GM12878 (cell line): Measurements from ENCODE around the gene FBXL17. TPM values are rescaled to one million over a fixed set of nuclear protein-coding genes. Genes with fewer than 3 reads are reported as not detected.

Experiments
- ATAC-seq: fragments of 200-7000 bp; cut with Tn5 transposase; 3 replicates; pipeline ENCODE4 v1.9.1; 2020; ENCODE audit warnings: mild to moderate bottlenecking, moderate library complexity
- BruUV-seq: library from RNA; stranded (reverse); fragments of 400-500 nt; replicated peaks from 2 replicates; lab custom pipeline; 2021; lab: Mats Ljungman, UMichigan
- CTCF ChIA-PET: fragments of 300-600 bp; sonication (Branson Sonifier 250); formaldehyde crosslinking; extraction: SDS; loops from one replicate; lab custom pipeline; 2021; ENCODE audit warnings: inconsistent platforms; lab: Yijun Ruan, JAX
- POLR2A ChIA-PET: fragments of 350-600 bp; formaldehyde crosslinking; extraction: SDS; loops from one replicate; lab custom pipeline; 2021; ENCODE audit warnings: inconsistent platforms; lab: Charles Lee
- RAD21 ChIA-PET: fragments of 300-600 bp; sonication (Branson Sonifier 250); formaldehyde crosslinking; loops from one replicate; lab custom pipeline; 2023; ENCODE audit warnings: antibody characterized with exemption; ENCODE audit not compliant: unreplicated experiment; lab: Charles Lee
- SMC1A ChIA-PET: fragments of 300-600 bp; sonication (Branson Sonifier 250); formaldehyde crosslinking; loops from one replicate; lab custom pipeline; 2023; ENCODE audit not compliant: unreplicated experiment, uncharacterized antibody; lab: Charles Lee
- DNase-seq: peaks from one replicate; pipeline ENCODE4 v3.0.0-alpha.2; 2011; ENCODE audit warnings: low read depth, low spot score
- FAIRE-seq: peaks from 3 replicates; lab custom pipeline; 2011; peaks lifted over from hg19 to GRCh38; lab: Jason Lieb, UNC
- H2AFZ ChIP-seq: 2 replicates; pipeline ENCODE4 v1.6.0; 2011; ENCODE audit warnings: low read depth, low read length, control low read depth; ENCODE audit not compliant: control insufficient read depth
- H3K27ac ChIP-seq: 2 replicates; pipeline ENCODE4 v1.5.1; 2011; ENCODE audit warnings: control low read depth; ENCODE audit not compliant: control insufficient read depth, insufficient read depth
- H3K27me3 ChIP-seq, 2 experiments: replicated peaks in 1 of 2; 2 replicates each; pipeline versions ENCODE4 v1.6.0 to v1.6.1; 2011; ENCODE audit warnings: low read length in 1 of 2; ENCODE audit not compliant: control insufficient read depth in 2 of 2, insufficient read depth in 2 of 2
- H3K36me3 ChIP-seq, 2 experiments: 2 replicates each; pipeline ENCODE4 v1.5.1; 2011; ENCODE audit warnings: low read length in 1 of 2; ENCODE audit not compliant: control insufficient read depth in 2 of 2, insufficient read depth in 2 of 2
- H3K4me1 ChIP-seq: 2 replicates; pipeline ENCODE4 v1.6.1; 2011; ENCODE audit warnings: mild to moderate bottlenecking, low read length, moderate library complexity, mixed read lengths; ENCODE audit not compliant: control insufficient read depth, insufficient read depth
- H3K4me2 ChIP-seq: 2 replicates; pipeline ENCODE4 v1.6.0; 2011; ENCODE audit warnings: control low read depth; ENCODE audit not compliant: control insufficient read depth, insufficient read depth
- H3K4me3 ChIP-seq: fragments of 200-600 bp; sonication (generic); 2 replicates; pipeline ENCODE4 v1.5.1; 2016
- H3K79me2 ChIP-seq: 2 replicates; pipeline ENCODE4 v1.6.0; 2011; ENCODE audit warnings: low read length; ENCODE audit not compliant: control insufficient read depth, insufficient read depth
- H3K9ac ChIP-seq: 2 replicates; pipeline ENCODE4 v1.8.0; 2011; ENCODE audit warnings: low read length, control low read depth, mixed read lengths; ENCODE audit not compliant: control insufficient read depth, insufficient read depth
- H3K9me3 ChIP-seq: replicated peaks from 3 replicates; pipeline ENCODE4 v1.5.1; 2011; ENCODE audit warnings: mild to moderate bottlenecking, low read length; ENCODE audit not compliant: control insufficient read depth, insufficient read depth
- H4K20me1 ChIP-seq: 2 replicates; pipeline ENCODE4 v1.6.0; 2011; ENCODE audit not compliant: control insufficient read depth, insufficient read depth
- BCL3 ChIP-seq: IDR thresholded peaks from 2 replicates; pipeline ENCODE4 v1.6.1; 2011; ENCODE audit warnings: borderline replicate concordance, low read depth, mild to moderate bottlenecking, moderate library complexity, low read length; ENCODE audit not compliant: insufficient read depth, poor library complexity, severe bottlenecking
- CHD4 ChIP-seq: fragments of 200-600 bp; sonication (generic); IDR thresholded peaks from 2 replicates; pipeline ENCODE4 v1.6.1; 2016; ENCODE audit warnings: mild to moderate bottlenecking
- E4F1 ChIP-seq: fragments of 450-650 bp; IDR thresholded peaks from 2 replicates; pipeline ENCODE4 v1.6.1; 2018; ENCODE audit warnings: borderline replicate concordance, mild to moderate bottlenecking; ENCODE audit not compliant: partially characterized antibody
- JUND ChIP-seq: IDR thresholded peaks from 2 replicates; pipeline ENCODE4 v1.6.1; 2012; ENCODE audit warnings: low read depth, mild to moderate bottlenecking, low read length, improper control_type of control experiment, moderate library complexity
- MXI1 ChIP-seq: fragments of 150-350 bp; IDR thresholded peaks from 2 replicates; pipeline ENCODE4 v1.6.1; 2011; ENCODE audit warnings: low read depth, mild to moderate bottlenecking, inconsistent platforms, low read length, improper control_type of control experiment
- TCF12 ChIP-seq: IDR thresholded peaks from 2 replicates; pipeline ENCODE4 v1.6.1; 2011; ENCODE audit warnings: low read depth, mild to moderate bottlenecking, low read length
- USF1 ChIP-seq: IDR thresholded peaks from 2 replicates; pipeline ENCODE4 v1.6.1; 2011; ENCODE audit warnings: borderline replicate concordance, low read depth, mild to moderate bottlenecking, moderate library complexity, mixed read lengths, low read length; ENCODE audit not compliant: insufficient read depth; ENCODE audit errors: extremely low read length
- USF2 ChIP-seq: IDR thresholded peaks from 2 replicates; pipeline ENCODE4 v1.6.1; 2011; ENCODE audit warnings: low read depth, low read length, improper control_type of control experiment, borderline replicate concordance
- YY1 ChIP-seq: IDR thresholded peaks from 2 replicates; pipeline ENCODE4 v1.6.1; 2011; ENCODE audit warnings: low read depth, mild to moderate bottlenecking, low read length
- WGBS: methylation state at CpG from one replicate; pipeline ENCODE4 v1.1.6; 2016; ENCODE audit warnings: low lambda C conversion rate; ENCODE audit not compliant: insufficient replicate concordance, insufficient coverage; ENCODE audit errors: missing lambda C conversion rate; 5-methylcytosine and 5-hydroxymethylcytosine counted together
- in situ Hi-C: fragments of 300-500 bp; cut with MboI; formaldehyde crosslinking; loops from 9 replicates; pipeline ENCODE4 v1.14.3; 2018; ENCODE audit warnings: mixed read lengths
- intact Hi-C: fragments of 100-400 bp; cut with micrococcal nuclease; formaldehyde crosslinking; loops from one replicate; pipeline ENCODE4 v1.14.2; 2022; ENCODE audit not compliant: unreplicated experiment
- polyA plus RNA-seq, 11 experiments: library from polyadenylated mRNA; depleted of rRNA in 4 of 11; unstranded in 6 of 11; stranded (reverse) in 5 of 11; fragments of >200 nt; fragmentation: Nextera tagmentation in 4 of 11; fragmentation: Illumina TruSeq in 1 of 11; extraction: Ambion mirVana in 4 of 11; extraction: Trizol in 1 of 11; gene quantifications; 1 replicate in 1 of 11; 2 replicates in 10 of 11; pipeline versions ENCODE4 v1.2.1 to v1.2.3, GENCODE V29; 2011 to 2016; ENCODE audit warnings: inconsistent platforms in 2 of 11, missing spikeins in 2 of 11, low read depth in 1 of 11
- total RNA-seq, 4 experiments: library from RNA; depleted of rRNA in 3 of 4; stranded (reverse); fragments of >200 nt in 3 of 4; fragmentation: Illumina TruSeq in 1 of 4; extraction: Trizol in 1 of 4; gene quantifications; 2 replicates each; pipeline versions ENCODE4 v1.2.1 to v1.2.3, GENCODE V29; 2013 to 2021

FBXL17 gene
- total and polyA plus RNA-seq, 10 of the 15 experiments (the other 5 are each of a cell fraction or from before 2014, with no cell fraction given), result 0.88 to 9.0 (median 4.4) TPM

GRCh38 chr5:108324886-108325285, 57.0 kb downstream of the FBXL17 start:
- no peaks in the 10 kb centered on the region for H3K27me3 ChIP-seq
- DNase-seq (no peak), FAIRE-seq (no peak), ATAC-seq (no peak)
- H3K9me3 ChIP-seq, result no peaks in the 10 kb centered on the region
- 97% methylated on average over 4 of the region's 4 CpGs for WGBS
- TF ChIP-seq USF1 (no peak), CHD4 (no peak)
- ChIA-PET POLR2A (interaction anchor here (0.6 kb wide), 1 partner anchor 352 kb away, joined by 3 read pairs; no protein-coding TSS in a partner anchor), CTCF (no interaction called here), SMC1A (interaction anchor here (1.1 kb wide), 1 partner anchor 64 kb away, joined by 3 read pairs; no protein-coding TSS in a partner anchor), RAD21 (no interaction called here)
- no peak overlapping the region for H3K9ac ChIP-seq
- no peaks in the 10 kb centered on the region for H3K4me1 ChIP-seq
- H3K4me3 ChIP-seq, result no peak overlapping the region
- no peaks in the 10 kb centered on the region for H3K36me3 ChIP-seq
- no peaks in the 10 kb centered on the region for H4K20me1 ChIP-seq
- H2AFZ ChIP-seq, result no peak overlapping the region
- intact Hi-C loops (no loop called here), in situ Hi-C loops (no loop called here)
- no peak overlapping the region for H3K27ac ChIP-seq
- no peak overlapping the region for H3K4me2 ChIP-seq
- no peaks in the 10 kb centered on the region for H3K79me2 ChIP-seq
- BruUV-seq, result no TSS peak

- Histone ChIP-seq H3K79me2 (no peaks in the 10 kb centered on the region), H2AFZ (no peak overlapping the region), H3K4me3 (no peak overlapping the region), H3K9ac (no peak overlapping the region), H3K4me1 (no peaks in the 10 kb centered on the region), H3K27ac (no peak overlapping the region), H3K27me3 (no peaks in the 10 kb centered on the region), H3K4me2 (no peak overlapping the region), H4K20me1 (no peaks in the 10 kb centered on the region), H3K36me3 (no peaks in the 10 kb centered on the region), H3K9me3 (no peaks in the 10 kb centered on the region)
- FAIRE-seq, result no peak
- ChIA-PET RAD21 (no interaction called here), CTCF (no interaction called here), SMC1A (interaction anchor here (1.1 kb wide), 1 partner anchor 30 kb away, joined by 3 read pairs; no protein-coding TSS in a partner anchor), POLR2A (no interaction called here)
- 64% methylated on average over 1 of the region's 1 CpG for WGBS
- no TSS peak for BruUV-seq
- no peak for ATAC-seq
- intact Hi-C loops, result no loop called here
- DNase-seq, result no peak
- in situ Hi-C loops, result no loop called here
- TF ChIP-seq MXI1 (no peak), YY1 (no peak), JUND (no peak), TCF12 (no peak), USF2 (no peak), E4F1 (no peak), BCL3 (no peak)
These were observed 60.6 kb downstream of the FBXL17 start for GRCh38 chr5:108321341-108321740.
